Activated CD4-positive, alpha-beta T cell treated with anti-CD3 and anti-CD28 coated beads, Interleukin-2, amount 50 U/mL, for 48 hours (primary cell): Measurements from ENCODE around the gene RAB3GAP2.
"Not testable (repeated sequence)": the region's sequence is repeated elsewhere in the genome, so short reads cannot be mapped to it uniquely, and the experiment has no call there.

Source experiments
- DNase-seq, 2 experiments: peaks; one replicate each; pipeline ENCODE4 v3.0.0-alpha.2; 2020

Gene RAB3GAP2

GRCh38 chr1:220195701-220196100 is 76.6 kb downstream of the RAB3GAP2 start:
- no peak for DNase-seq

- no peak for DNase-seq
These were observed 82.4 kb downstream of the RAB3GAP2 start for GRCh38 chr1:220189750-220190347.

- no peak for DNase-seq
These were observed 83.7 kb downstream of the RAB3GAP2 start for GRCh38 chr1:220188538-220188937.

- DNase-seq = no peak
These were observed 85.5 kb downstream of the RAB3GAP2 start for GRCh38 chr1:220186752-220187151.

- DNase-seq = no peak
These were observed 87.7 kb downstream of the RAB3GAP2 start for GRCh38 chr1:220184506-220184905.

GRCh38 chr1:220182656-220183055 is 89.6 kb downstream of the RAB3GAP2 start:
- DNase-seq = no peak

GRCh38 chr1:220182111-220182510 is 90.1 kb downstream of the RAB3GAP2 start:
- no peak for DNase-seq

- DNase-seq = no peak
These were observed 95.7 kb downstream of the RAB3GAP2 start for GRCh38 chr1:220176540-220176939.

- no peak for DNase-seq
These were observed 101.3 kb downstream of the RAB3GAP2 start for GRCh38 chr1:220170836-220171526.

- DNase-seq = not testable (repeated sequence)
These were observed 102.4 kb downstream of the RAB3GAP2 start for GRCh38 chr1:220169887-220170286.

- no peak for DNase-seq
These were observed 105.4 kb downstream of the RAB3GAP2 start for GRCh38 chr1:220166853-220167252.

GRCh38 chr1:220164517-220164916 is 107.7 kb downstream of the RAB3GAP2 start:
- DNase-seq = no peak

GRCh38 chr1:220164116-220164515 is 108.1 kb downstream of the RAB3GAP2 start:
- DNase-seq = no peak

GRCh38 chr1:220160027-220160426 is 112.2 kb downstream of the RAB3GAP2 start:
- no peak for DNase-seq

- DNase-seq = no peak
These were observed 113.2 kb downstream of the RAB3GAP2 start for GRCh38 chr1:220159041-220159440.

- not testable (repeated sequence) for DNase-seq
These were observed 113.7 kb downstream of the RAB3GAP2 start for GRCh38 chr1:220158530-220158929.

- DNase-seq = no peak
These were observed 114.5 kb downstream of the RAB3GAP2 start for GRCh38 chr1:220157738-220158137.

GRCh38 chr1:220156620-220157146 is 115.6 kb downstream of the RAB3GAP2 start:
- DNase-seq = no peak

GRCh38 chr1:220153147-220153546 is 119.1 kb downstream of the RAB3GAP2 start:
- no peak for DNase-seq

- DNase-seq = no peak
These were observed 120.8 kb downstream of the RAB3GAP2 start for GRCh38 chr1:220151454-220151853.

GRCh38 chr1:220149742-220150141 is 122.5 kb downstream of the RAB3GAP2 start:
- DNase-seq = no peak

- DNase-seq = no peak
These were observed 128.2 kb downstream of the RAB3GAP2 start for GRCh38 chr1:220144051-220144450.

- no peak for DNase-seq
These were observed 132.3 kb downstream of the RAB3GAP2 start for GRCh38 chr1:220139966-220140365.

GRCh38 chr1:220137019-220137786 is 135.1 kb downstream of the RAB3GAP2 start:
- no peak for DNase-seq
